Epithelial cell of esophagus (primary cell): ENCODE results near the gene NFATC2.
A peak's percentile ranks its signal among the peaks of the same experiment; 100 is the strongest.

Experiments used
- DNase-seq: peaks from one replicate; pipeline ENCODE4 v3.0.0; 2010; ENCODE audit warnings: low read depth
- H3K4me3 ChIP-seq: 2 replicates; pipeline ENCODE4 v1.5.1; 2011; ENCODE audit warnings: mild to moderate bottlenecking, low read length, control low read depth
- CTCF ChIP-seq: IDR thresholded peaks from 2 replicates; pipeline ENCODE4 v1.5.1; 2011; ENCODE audit warnings: low read depth, mild to moderate bottlenecking, low read length, control low read depth, inconsistent platforms; ENCODE audit not compliant: insufficient read depth; ENCODE audit errors: missing control alignments

The NFATC2 gene

DNA sequence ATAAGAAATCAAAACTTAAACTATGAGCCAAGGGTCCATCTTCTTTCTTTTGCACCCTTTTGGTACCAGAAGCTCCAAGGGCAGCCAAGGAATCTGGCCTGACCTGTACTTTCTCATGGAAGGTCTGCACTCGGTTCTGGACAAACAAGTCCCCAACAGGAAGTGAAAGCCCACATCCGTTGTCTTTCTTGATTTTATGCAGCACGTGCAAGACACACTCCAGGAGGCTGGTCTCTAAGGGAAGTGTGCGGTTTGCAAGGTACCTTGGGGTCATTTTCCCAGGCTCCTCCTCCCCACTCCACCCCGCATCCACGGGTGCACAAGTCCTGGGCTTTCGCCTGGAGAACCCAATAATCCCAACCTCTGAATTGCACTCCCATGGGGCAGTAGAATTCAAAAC, 101.9 kb downstream of the NFATC2 start:
- TF ChIP-seq CTCF = no peak
- H3K4me3 ChIP-seq = no peak overlapping the region
- no peak for DNase-seq

DNA sequence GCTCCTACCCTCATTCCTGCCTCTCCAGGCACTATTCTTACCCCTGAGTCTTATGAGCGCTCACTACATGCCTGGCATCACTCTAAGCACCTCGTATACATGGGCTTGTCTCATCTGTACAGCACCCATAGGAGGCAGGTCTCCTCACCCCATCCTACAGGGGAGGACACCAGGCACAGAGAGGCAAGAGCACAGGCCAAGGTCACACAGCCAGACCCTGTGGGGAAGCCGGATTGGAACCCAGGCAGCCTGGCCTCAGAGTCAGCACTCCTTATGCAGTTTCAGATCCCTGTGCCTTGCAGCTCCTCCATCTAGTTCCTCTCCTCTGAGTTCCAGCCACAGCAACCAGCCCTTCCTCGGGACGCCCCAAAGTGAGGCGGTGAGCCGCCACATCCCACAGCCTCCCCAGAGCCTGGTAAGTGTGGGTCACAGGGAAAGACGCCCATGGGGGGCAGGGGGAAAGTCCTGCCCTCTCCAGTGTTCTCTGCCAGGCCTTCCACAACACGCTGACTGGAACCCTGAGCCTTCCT, 103.3 kb downstream of the NFATC2 start:
- no peak for TF ChIP-seq CTCF
- no peak overlapping the region for H3K4me3 ChIP-seq
- no peak for DNase-seq

GRCh38 chr20:51438136-51438535, 104.4 kb downstream of the NFATC2 start:
- no peak for TF ChIP-seq CTCF

GRCh38 chr20:51437182-51437924, 105.2 kb downstream of the NFATC2 start:
- no peak for DNase-seq
- H3K4me3 ChIP-seq = no peak overlapping the region
- TF ChIP-seq CTCF = no peak

More at GRCh38 chr20:51438136-51438535, 104.4 kb downstream of the NFATC2 start:
- no peak overlapping the region for H3K4me3 ChIP-seq
- no peak for DNase-seq

GRCh38 chr20:51434580-51435247, 107.8 kb downstream of the NFATC2 start:
- peak; percentile 86 for DNase-seq
- no peak for TF ChIP-seq CTCF
- H3K4me3 ChIP-seq = no peak overlapping the region

- no peak overlapping the region for H3K4me3 ChIP-seq
- DNase-seq = no peak
- no peak for TF ChIP-seq CTCF
These were observed 108.5 kb downstream of the NFATC2 start for GRCh38 chr20:51434026-51434425.

DNA sequence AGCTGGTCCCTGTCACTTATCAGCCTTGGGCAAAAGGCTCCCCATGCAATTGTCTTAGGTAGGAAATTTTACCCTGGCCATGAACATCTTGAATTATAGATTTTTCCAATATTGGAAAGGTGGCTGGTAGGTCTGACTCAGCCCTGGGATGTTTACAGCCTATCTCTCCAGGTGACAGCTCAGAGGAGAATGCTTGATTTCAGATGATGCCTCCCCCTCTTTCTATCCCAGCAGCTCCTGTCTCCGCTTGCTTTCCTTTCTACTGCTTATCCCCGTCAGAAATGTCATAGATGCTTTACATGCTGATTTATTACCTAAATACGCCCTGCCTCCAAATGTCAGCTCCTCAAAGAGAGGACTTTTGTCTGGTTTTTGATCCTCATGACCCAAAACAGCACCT, 109.6 kb downstream of the NFATC2 start:
- no peak for TF ChIP-seq CTCF
- no peak for DNase-seq

More for the DNA sequence above, 109.6 kb downstream of the NFATC2 start:
- H3K4me3 ChIP-seq = no peak overlapping the region
